Adipocyte (in vitro differentiated cells): ENCODE data around the gene AADACL4.

Experiments used
- DNase-seq: peaks from one replicate; pipeline ENCODE4 v3.0.0-alpha.2; 2015; ENCODE audit warnings: low read depth
- H3K27me3 ChIP-seq: replicated peaks from 2 replicates; pipeline ENCODE4 v1.7.0; 2013; ENCODE audit warnings: mild to moderate bottlenecking, low read length, moderate library complexity; ENCODE audit not compliant: control insufficient read depth, insufficient read depth
- H3K36me3 ChIP-seq: 2 replicates; pipeline ENCODE4 v1.7.0; 2013; ENCODE audit warnings: low read length, mild to moderate bottlenecking, moderate library complexity; ENCODE audit not compliant: control insufficient read depth, insufficient read depth, severe bottlenecking
- H3K4me1 ChIP-seq: 2 replicates; pipeline ENCODE4 v1.7.0; 2013; ENCODE audit warnings: mild to moderate bottlenecking, low read length, moderate library complexity; ENCODE audit not compliant: control insufficient read depth, insufficient read depth
- H3K4me3 ChIP-seq: 2 replicates; pipeline ENCODE4 v1.7.0; 2013; ENCODE audit warnings: mild to moderate bottlenecking, low read length, moderate library complexity
- H3K9ac ChIP-seq: 2 replicates; pipeline ENCODE4 v1.7.0; 2013; ENCODE audit warnings: mild to moderate bottlenecking, low read length, moderate library complexity
- H3K9me3 ChIP-seq: 2 replicates; pipeline ENCODE4 v1.7.0; 2013; ENCODE audit warnings: mild to moderate bottlenecking, low read length, moderate library complexity; ENCODE audit not compliant: control insufficient read depth

Gene AADACL4

DNA sequence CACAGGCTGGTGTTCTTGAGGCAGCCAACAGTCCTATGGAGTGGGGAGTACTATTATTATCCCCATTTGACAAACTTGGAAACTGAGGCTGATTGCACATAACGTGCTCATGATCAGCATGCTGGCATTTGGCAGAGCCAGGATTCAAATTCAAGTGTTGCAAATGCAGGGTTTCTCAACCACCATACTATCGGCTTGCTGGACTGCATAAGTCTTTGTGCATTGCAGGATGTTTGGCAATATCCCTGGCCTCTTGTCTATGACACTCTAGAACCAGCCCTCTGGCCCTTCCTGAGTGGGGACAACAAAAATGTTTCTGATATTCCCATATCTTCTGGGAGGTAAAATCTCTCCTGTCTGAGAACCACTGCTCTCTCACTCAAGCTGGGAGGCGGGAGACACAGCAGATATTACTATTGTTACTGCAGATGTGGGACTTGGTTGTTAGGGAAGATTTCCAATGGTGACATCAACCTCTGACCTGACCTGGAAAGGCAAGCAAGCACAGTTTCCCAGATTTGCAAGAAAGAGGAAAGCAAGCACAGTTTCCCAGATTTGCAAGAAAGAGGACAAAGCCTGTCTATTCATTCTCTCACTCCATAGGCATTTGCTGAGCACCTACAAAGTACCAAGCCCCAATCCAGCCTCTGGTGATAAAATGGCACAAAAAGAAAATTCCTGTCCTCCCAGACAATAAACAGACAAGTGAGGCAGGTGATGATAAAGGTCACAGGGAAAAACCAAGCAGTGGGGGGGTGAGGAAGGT lies 71.0 kb downstream of the AADACL4 start:
- H3K27me3 ChIP-seq: peaks cover 3% of the 10 kb centered on the region
- no peak overlapping the region for H3K9ac ChIP-seq
- peak; percentile 12 for DNase-seq
- H3K9me3 ChIP-seq: no peaks in the 10 kb centered on the region
- H3K4me3 ChIP-seq: no peak overlapping the region
- no peaks in the 10 kb centered on the region for H3K36me3 ChIP-seq
- peaks cover 59% of the 10 kb centered on the region for H3K4me1 ChIP-seq

DNA sequence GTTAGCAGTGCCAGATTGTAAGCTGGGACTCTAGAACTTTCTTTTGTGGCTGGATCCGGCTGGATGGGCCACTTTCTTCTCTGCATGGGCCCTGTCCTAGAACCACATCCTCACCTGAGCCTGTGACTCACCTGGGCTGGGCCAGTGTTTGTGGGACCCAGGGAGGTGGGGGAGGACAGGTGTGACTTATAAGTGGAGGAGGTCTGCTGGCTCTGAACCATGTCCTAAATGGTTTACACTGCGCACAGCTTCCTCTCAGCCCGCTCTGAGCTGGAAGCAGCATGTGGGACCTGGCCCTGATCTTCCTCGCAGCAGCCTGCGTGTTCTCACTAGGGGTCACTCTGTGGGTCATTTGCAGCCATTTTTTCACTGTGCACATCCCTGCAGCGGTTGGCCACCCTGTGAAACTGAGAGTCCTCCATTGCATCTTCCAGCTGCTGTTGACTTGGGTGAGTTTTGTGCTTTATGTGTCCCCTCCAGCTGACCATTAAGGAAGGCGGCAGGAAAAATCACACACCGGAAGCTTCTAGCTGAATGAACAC lies 72.1 kb downstream of the AADACL4 start, which contains the start of gene AADACL3:
AADACL3 (plus strand) TSS at position 215 of the 542 bp plus-strand sequence; CDS start at position 282, 67 bp downstream.
- Histone ChIP-seq H3K4me3 (no peak within 1 kb of the TSS), H3K27me3 (peaks cover 3% of the 10 kb centered on the region), H3K36me3 (no peaks in the 10 kb centered on the region), H3K9ac (no peak within 1 kb of the TSS), H3K9me3 (no peaks in the 10 kb centered on the region), H3K4me1 (peaks cover 48% of the 10 kb centered on the region)
- DNase-seq: no peak
